ENCODE results near the gene TCEA3.
A peak's percentile ranks its signal among the peaks of the same experiment; 100 is the strongest.
"Not testable (repeated sequence)": the region's sequence is repeated elsewhere in the genome, so short reads cannot be mapped to it uniquely, and the experiment has no call there.

Gene TCEA3

DNA sequence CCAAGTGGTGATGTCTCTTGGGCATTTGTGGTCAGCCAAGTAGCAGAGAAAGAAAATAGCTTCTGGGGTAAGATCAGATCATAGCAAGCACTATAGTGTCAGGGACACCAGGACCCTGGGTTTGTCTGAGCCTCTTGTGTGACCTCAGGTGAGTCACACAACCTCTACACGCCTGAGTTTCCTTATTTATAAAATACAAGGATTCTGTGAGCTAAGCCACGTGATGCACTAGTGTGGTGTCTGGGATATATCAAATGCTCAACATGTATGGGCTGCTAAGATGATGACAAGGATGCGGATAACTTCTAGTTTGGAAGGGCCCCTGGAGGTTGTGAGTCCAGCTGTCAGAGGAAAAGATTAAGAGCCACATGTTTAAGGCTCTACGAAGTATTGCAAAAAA, 30.4 kb downstream of the TCEA3 start:
- peak; percentile 40 for DNase-seq (ENCODE audit: low read depth, low spot score)

DNA sequence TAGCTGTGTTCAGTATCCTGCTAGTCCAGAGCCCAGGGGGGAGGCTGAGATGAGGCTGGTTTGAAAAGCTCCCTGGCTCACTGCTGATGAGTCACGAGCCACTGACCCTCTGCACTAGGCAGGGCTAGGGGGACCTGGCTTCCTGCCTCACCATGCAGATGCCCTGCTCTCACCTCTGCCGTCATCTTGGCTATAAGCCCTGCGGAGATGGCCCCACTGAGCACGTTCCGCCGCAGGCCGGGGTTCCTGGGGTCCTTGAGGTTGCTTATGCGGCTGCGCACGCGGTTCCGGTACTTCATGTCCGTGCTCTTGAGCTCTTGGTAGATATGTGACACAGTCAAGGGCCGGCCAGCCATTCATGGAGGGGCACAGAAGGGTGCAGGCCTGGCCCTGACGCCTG, 30.8 kb downstream of the TCEA3 start:
- peak; percentile 65 for DNase-seq (ENCODE audit: low read depth, low spot score)

DNA sequence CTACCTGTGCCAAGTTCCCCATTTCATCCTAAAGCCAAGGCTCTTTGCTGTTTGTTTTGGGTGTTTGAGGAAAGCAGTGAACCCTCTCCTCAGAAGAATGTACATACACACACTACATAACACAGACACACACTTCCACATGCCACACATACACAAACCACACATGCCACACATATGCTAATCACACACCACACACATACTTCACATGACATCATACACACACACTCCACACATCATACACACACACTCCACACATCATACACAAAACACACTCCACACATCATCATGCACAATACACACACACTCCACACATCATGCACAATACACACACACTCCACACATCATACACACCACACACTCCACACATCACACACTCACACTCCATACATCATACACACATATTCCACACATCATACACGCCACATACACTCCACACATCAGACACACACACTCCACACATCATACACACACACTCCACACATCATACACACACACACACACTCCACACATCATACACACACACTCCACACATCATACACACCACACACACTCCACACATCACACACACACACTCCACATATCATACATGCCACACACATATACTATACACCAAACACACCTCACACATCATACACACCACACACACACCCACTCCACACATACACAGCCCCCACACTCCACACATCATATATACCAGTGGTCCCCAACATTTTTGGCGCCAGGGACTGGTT, 32.3 kb downstream of the TCEA3 start:
- no peak for DNase-seq (ENCODE audit: low read depth, low spot score)

DNA sequence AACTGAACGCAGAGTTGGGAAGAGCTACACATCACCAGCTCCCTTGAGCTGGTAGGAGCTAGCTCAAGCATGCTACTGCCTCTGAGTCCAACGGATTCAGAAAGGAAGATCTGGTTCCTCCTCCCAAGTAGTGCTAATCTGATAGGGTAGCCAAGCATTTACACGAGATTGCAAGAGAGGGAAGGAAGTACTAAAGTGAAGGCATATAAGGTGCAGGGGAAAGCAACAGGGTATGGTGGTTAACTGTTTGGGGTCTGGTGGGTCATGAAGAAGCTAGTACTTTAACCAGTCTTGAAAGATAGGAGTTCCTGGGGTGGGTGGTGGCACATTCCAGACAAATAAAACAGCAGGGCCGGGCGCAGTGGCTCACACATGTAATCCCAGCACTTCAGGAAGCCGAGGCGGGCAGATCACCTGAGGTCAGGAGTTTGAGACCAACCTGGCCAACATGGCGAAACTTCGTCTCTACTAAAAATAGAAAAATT, 34.7 kb downstream of the TCEA3 start:
- no peak for DNase-seq (ENCODE audit: low read depth, low spot score)

DNA sequence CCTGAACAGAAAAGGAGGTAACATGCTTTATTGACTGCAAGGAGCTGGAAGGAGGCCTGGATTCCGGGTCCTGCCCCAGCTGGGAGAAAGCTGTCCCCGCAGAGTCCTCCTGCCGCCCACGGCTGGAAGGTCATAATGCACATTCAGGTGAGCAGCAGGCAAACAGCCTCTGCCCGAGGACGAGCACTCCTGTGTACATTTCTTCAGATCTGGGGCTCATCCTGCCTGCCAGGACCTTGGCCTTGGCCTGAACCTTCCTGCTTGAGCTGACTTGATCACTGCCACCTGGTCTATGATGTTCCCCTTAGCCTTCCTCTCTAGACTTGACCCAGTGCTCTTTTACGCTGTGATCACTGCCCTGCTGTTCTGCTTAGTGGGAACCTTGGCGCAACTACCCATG, 37.1 kb downstream of the TCEA3 start:
- no peak for DNase-seq (ENCODE audit: low read depth, low spot score)

DNA sequence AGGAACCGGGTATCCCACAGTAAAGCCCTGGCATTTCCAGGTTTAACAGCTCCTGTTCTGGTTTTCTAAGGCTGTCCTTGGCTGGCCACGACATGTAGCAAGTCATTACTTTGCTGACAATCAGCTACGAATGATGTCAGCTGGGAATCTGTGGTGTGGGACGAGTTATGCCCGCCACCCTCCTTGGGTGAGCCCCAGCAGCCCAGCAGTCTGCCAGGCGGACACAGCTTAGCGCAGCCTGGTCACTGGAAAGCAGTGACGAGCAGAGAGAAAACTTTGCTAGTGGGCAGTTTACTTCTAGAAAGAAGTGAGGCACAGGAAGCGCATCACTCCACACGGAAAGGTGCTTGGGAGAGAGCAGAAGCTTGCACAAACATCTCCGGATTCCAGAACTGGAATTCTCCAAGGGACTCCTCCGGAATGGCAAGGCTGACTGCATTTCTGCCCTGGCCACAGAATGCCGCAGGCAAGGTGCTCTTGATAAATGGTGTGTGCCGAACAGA, 39.4 kb downstream of the TCEA3 start:
- DNase-seq (ENCODE audit: low read depth, low spot score), result peak; percentile 54

DNA sequence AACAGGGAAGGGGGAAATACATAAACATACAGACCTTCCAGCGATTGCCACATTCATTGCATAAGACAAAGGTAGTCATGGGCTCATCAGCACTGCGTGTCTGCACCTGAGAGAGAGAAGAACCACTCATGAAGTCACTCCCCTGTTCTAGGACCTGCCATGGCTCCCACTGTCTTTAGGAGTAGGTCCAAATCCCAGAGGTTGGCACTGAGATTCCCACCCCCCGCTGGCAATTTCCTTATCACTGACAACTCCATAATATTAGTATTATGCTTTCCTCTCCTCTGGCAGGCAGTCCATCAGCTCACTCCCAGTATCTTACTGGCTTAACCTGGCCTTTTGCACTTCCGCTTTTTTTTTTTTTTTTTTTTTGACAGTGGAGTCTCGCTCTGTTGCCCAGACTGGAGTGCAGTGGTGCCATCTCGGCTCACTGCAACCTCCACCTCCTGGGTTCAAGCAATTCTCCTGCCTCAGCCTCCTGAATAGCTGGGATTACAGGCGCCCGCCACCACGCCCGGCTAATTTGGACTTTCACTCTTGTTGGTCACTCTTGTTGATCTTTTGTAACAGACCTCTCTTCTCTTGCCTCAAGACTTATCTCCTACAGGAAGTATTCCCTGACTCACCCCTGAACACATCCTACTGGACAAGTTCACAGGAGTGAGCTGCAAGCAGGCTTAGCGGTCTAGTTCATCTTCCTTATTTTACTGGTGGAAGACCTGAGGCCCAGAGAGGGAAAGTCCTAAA, 40.1 kb downstream of the TCEA3 start:
- DNase-seq (ENCODE audit: low read depth, low spot score), result no peak

DNA sequence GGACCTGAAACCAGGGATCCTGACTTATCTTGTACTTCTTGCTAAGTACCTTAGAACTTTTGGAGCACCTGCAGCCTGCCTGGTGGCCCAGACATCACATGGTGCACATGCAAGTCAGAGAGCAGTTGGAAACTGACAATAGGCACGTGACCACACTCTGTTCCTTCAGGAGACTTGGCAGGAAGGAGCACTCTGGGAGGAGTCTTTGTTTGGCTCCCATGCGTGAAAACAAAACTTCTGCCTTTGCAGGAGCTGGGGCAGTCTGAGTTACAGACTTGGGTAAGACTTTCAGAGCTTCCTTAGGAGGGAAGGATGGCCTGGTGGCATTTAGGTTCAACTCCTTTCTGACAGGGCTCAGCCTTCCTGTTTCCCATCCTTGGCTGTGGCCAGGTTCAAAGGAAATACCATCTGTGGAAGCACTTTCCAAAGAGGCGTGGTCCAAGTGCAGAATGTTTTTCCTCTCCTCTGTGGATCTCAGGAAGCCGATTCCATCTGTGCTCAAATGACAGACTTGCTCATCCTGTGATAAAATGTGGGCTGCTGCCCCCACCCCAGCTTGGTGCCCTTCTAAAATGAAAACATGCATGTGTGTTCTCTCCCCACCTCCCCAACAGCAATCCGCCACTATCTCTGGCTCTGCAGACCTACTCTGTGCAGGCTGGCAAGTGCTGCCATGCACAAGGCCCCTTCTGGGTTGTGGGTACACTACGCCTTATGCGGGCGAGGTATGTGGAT, 40.8 kb downstream of the TCEA3 start:
- DNase-seq (ENCODE audit: low read depth, low spot score), result no peak

DNA sequence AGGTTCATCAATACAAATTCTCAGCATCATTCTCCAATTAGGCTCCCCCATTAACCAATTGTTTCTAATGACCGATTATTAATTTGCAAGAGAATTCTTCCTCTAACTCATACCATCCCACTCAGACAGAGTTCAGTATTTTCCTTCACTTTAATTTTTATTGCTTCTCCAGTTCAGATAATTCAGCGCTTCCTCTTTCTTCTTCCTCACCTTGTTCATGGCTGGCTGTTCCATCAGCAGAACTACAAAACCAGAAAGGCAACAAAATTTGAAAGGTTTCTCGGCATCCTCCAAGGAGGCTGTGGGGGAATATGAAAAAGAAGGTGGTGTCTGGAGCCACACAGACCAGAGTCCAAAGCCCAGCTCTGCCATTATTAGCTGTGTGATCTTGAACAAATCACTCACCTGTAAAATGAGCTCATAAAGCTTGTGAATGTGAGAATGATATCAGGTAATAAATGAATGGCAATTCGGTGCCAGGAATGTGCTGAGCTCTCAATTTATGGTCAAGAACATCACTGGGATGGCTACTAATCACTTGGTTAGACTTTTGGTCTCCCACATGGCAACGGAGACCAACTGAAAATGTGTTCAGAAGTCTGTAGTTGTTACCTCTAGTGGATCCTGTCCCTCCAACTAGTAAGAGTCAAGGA, 43.2 kb downstream of the TCEA3 start:
- no peak for DNase-seq (ENCODE audit: low read depth, low spot score)

DNA sequence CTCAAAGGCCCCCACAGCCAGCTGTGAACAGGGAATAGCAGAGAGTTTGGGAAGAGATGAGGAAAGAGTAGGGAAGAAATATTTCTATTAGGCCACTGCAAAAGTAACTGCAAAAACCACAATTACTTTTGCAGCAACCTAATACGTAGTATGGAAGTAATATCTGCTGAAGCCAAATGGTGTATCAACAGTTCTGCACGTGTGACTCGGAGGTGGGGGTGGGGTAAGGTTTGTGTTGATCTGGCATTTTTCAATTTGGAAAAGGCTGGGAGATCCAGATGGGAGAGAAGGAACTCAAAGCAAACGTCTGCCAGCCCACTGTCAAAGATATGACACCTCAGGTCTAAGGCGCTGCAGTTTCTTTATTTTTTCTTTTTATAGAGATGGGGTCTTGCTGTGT, 43.8 kb downstream of the TCEA3 start:
- no peak for DNase-seq (ENCODE audit: low read depth, low spot score)

DNA sequence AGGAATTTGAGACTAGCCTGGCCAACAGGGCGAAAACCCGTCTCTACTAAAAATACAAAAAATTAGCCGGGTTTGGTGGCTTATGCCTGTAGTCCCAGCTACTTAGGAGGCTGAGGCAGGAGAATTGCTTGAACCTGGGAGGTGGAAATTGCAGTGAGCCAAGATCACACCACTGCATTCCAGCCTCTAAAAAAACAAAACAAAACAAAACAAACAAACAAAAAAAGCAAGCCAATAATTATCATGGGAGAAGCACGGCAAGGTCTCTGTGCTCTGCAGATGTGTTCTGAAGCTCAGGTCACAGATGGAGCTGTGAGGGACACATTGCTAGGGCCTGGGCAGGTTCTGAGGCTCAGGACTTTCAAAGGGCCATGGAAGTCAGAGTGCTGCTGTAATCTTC, 44.3 kb downstream of the TCEA3 start:
- not testable (repeated sequence) for DNase-seq (ENCODE audit: low read depth, low spot score)

DNA sequence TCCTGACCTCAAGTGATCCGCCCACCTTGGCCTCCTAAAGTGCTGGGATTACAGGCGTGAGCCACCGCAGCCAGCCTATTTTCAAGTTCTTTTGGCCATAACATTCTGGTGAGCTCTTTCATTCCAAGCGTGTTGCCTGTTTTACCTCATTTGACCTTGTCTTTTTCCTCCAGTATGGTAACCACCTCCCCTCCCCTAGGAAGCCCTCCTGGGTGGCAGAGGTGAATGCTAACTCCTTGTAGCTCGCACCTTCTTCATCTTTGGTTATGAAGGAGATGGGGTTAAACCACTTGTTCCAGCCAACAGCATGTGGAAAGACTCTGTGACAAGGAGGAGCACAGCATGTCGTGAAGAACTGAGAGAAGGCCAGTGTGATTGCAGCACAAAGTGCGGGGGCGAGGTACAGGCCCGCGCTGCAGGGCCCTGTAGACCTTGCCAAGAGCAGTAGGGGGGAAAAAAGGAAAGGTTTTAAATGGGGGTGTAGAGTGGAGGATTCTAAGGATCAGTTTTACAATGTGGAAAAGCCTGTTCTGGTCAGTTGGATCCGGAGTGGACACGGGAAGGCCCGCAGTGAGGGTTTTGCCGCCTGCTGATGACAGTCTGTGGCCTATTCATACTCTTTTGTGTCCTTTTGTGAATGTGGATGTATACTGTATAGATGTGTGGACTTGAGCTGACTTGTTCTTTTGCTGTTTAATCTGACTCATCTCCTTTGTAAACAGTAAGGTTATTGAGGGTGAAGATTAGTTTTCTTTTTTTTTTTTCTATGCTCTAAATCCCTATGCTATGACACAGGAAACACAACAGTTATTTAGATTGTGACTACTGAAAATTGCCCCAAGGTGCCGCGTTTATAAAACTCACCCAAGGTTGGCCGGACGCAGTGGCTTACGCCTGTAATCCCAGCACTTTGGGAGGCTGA, 47.4 kb downstream of the TCEA3 start:
- DNase-seq (ENCODE audit: low read depth, low spot score), result peak; percentile 82

DNA sequence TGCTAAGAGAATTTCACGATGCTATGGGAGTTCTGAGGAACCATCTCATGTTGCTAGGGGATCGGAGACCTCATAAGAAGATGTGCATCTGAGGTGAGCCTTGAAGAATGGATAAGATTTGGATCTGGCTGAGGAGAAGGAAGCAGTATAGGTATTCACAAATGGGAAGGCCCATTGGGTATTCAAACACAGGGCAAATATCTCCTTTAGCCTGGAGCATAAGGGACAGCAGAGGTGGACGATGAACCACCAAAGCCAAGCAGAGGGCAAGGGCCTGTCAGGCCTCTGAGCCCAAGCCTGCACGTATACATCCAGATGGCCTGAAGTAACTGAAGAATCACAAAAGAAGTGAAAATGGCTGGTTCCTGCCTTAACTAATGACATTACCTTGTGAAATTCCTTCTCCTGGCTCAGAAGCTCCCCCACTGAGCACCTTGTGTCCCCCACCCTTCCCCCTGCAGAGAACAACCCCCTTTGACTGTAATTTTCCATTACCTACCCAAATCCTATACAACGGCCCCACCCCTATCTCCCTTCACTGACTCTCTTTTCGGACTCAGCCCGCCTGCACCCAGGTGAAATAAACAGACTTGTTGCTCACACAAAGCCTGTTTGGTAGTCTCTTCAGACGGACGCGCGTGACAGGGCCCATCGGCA, 50.3 kb downstream of the TCEA3 start:
- DNase-seq (ENCODE audit: low read depth, low spot score), result not testable (repeated sequence)

DNA sequence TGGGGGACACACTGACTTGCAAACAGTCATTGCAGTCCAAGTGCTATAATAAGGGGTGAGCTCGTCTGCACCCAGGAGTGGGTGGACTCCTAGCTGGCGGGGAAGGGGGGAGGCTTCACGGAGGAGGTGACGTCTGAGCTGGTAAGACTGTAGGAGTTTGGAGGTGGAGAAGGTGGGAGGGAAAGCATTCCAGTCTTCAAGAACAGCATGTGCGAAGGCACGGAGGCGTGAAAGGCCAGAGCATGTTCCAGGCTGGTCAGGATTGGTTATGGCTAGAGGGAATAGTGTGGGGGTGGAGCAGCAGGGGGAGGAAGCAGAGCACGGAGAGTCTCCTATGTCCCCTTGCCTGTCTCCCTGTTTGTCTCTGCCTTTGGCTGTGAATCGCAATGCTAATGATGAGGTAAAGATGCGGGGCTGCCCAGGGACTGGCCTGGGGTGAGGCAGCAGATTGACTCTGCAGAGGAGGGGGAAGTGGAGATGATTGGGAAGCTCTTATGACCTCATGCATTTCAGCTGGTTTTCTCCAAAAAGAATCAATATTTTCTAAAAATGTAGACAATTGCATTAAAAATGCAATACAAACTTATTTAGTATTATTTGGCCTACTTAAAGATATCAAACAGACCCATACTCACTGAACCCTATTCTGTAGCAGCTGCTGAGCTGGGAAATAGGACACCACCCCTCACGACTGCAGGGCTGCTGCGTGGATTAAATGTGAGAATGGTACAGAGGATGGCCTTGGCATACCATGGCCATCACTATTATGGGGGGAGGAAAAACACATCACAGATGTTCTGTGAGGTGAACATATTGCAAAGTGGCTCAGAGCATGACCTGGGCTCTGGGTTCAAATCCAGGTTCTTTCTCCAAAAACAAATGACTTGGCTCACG, 52.3 kb downstream of the TCEA3 start:
- no peak for DNase-seq (ENCODE audit: low read depth, low spot score)

DNA sequence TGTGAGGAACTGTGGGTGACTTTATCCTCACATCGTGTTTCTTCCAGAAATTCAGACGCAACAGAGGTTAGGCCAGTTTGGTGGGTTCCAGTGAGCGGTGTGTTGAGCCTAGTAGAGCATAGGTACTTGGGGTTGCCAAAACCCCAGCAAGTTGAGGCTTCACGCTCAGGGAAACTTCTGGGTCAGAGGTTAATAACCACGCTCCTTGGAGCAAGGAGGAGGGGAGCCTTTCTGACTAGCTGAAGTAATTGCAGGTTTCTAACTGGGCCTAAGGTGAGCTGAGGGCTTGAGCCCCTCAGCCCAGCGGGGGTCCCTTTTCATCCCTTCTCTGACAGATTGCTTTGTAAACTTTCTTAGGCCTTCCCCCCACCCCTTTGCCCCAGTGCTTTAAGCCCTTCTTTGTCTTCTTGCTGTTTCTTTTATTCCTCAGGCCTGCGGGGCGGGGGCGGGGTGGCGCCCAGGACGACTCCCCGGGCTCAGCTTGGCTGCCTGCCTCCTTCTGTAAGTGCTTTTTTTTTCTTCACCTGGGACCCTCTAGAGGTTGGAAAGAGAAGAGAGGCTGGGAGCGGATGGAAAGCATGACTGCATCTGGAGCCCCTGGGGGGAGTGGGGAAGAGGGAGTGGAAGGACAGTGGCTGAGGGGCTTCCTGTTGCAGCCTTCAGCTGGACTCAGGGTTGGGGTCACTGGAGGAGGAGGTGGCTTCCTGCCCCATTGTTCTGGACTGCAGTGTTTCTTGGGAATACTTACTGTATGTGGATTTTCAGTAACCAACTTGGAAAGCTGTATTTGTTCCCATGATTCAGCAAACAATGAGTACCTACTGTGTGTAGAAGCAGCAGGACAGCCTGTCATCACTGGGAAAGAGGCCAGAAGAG, 53.6 kb downstream of the TCEA3 start:
- peak; percentile 81 for DNase-seq (ENCODE audit: low read depth, low spot score)

DNA sequence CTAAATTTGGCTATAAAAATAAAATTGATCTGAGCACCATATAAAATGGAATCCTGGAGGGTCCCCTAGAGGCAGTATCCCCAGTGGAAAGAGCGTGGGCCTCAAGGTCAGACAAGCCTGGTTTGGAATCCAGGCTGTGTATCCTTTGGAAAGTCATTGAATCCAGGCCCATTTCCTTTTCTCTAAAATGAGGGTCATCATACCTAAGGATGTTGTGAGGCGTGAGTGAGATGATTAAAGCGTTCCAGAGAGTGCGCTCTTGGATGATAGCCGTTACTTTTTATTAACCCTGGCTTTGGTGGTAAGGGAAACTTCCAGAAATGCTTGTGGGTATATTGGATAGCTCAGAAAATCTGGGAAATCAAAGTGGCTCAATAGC, 54.2 kb downstream of the TCEA3 start:
- peak; percentile 52 for DNase-seq (ENCODE audit: low read depth, low spot score)

DNA sequence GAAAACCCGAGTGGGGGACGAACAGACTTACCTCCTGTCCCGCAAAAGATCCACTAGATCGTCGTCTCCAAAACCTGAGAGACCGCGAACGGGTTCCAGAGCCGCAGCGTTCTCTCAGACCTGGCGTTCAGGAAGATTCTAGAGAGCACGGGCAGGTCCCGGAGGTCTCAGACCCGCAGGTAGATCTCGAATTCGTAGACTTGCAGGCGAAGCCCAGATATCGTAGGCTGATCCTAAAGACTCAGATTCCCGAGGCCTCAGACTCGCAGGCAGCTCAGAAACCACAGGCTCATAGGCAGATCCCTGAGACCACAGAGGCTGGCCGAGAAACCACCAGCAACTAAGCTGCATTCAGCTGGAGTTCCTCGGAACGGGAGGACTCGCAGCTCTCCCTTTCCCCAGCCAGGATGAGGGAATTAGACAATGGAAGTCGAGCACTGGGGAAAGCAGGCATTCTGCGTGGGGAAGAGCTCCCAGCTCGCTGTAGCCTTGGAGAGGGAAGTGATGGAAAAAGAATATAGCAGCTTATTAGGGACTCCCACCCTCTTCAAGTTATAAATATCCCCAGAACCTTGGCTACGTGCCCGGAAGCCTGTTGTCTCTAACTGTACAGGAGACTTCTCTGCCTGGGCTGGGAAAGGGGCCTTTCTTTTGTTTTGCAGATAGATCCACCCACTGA, 55.1 kb downstream of the TCEA3 start, which contains the start of gene ZNF436:
Gene ZNF436, minus strand, starts transcription at position 502 of the 679 bp plus-strand sequence. CDS start 1,831 bp downstream, outside the sequence.
- DNase-seq (ENCODE audit: low read depth, low spot score), result peak; percentile 91

Data from astrocyte of the hippocampus (primary cell).